Astrocyte of the cerebellum (primary cell): ENCODE results near the gene SMCO4.

ENCODE experiments used
- DNase-seq: peaks from one replicate; pipeline ENCODE4 v3.0.0-alpha.2; 2011; ENCODE audit warnings: low read depth
- H3K4me3 ChIP-seq: 2 replicates; pipeline ENCODE4 v1.5.1; 2011; ENCODE audit warnings: mild to moderate bottlenecking, low read depth, low read length, moderate library complexity
- CTCF ChIP-seq: IDR thresholded peaks from 2 replicates; pipeline ENCODE4 v1.5.1; 2012; ENCODE audit warnings: low read length, low read depth, moderate library complexity, mild to moderate bottlenecking; ENCODE audit errors: missing control alignments
- in situ Hi-C: cut with HindIII; loops from 2 replicates; pipeline ENCODE4 v1.10.0; 2017; ENCODE audit warnings: low sequenced_read_pairs

The SMCO4 gene

GRCh38 chr11:93571612-93572011, 28.4 kb upstream of the SMCO4 start:
- DNase-seq = no peak
- no peak for TF ChIP-seq CTCF
- H3K4me3 ChIP-seq = no peak overlapping the region
- in situ Hi-C loops = no loop called here

DNA sequence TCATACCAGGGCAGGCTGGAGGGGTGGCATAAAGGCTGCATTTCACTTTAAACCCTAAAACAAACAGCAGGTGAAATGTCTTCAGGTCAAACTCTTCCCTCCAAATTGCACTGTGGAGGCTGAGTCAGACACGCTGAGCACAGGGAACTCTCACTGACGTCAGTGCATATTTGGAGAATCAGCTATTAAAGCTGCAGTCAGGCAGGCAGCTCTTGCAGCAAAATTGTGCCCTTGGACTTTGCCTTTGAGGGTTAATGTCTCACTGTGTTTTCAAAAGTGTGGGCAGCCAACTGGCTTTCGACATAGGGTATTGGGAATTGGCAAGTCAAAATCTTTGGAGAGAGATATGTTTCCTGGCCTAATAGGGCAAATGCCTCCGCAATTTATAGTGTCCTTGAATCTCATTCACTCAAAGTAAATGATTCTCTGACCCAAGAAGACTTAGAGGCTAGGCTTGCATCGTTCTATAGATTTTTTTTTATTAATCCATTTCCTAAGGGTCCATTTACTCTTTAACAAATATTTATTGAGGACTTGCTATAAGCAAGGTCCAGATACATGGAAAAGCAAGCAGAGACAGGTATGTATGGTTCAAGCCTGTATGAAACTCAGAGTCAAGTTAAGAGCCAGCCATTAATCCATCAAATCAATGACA, 27.7 kb upstream of the SMCO4 start:
- DNase-seq = peak; percentile 27
- no peak for TF ChIP-seq CTCF
- H3K4me3 ChIP-seq = no peak overlapping the region
- in situ Hi-C loops = no loop called here

GRCh38 chr11:93569496-93569895, 26.3 kb upstream of the SMCO4 start:
- H3K4me3 ChIP-seq = no peak overlapping the region
- DNase-seq = no peak
- in situ Hi-C loops = no loop called here
- TF ChIP-seq CTCF = no peak

- H3K4me3 ChIP-seq = no peak overlapping the region
- no peak for DNase-seq
- TF ChIP-seq CTCF = no peak
- in situ Hi-C loops = no loop called here
Measured at GRCh38 chr11:93568726-93569125, 25.5 kb upstream of the SMCO4 start.

GRCh38 chr11:93567401-93567895, 24.3 kb upstream of the SMCO4 start:
- TF ChIP-seq CTCF = no peak
- H3K4me3 ChIP-seq = no peak overlapping the region
- in situ Hi-C loops = no loop called here
- peak; percentile 50 for DNase-seq

- in situ Hi-C loops = no loop called here
- TF ChIP-seq CTCF = no peak
- no peak overlapping the region for H3K4me3 ChIP-seq
- DNase-seq = no peak
Measured at GRCh38 chr11:93564895-93565294, 21.7 kb upstream of the SMCO4 start.
